Measurements from ENCODE around the gene CCDC50. TPM values are rescaled to one million over a fixed set of nuclear protein-coding genes. Genes with fewer than 3 reads are reported as not detected.

The CCDC50 gene
- total RNA-seq, 1 experiment from 2014 or later, result 47.8 TPM

DNA sequence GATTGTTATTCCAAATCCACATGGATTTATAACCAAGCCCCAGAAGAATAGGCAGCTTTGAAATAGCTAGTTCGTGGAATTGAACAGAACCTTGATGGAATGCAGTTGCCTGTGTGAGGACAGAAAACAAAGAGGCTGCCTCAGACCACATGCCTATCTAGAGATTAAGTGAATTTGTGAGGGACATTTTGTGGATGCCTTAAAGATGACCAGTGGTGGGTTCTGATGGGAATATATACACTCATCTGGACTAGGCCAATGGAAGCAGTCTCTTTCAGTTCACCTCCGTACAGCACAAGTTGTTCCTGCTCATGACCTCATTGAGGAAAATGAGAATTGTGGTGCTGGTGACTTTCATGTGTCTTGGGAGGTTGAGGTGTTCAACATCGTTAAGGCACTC lies 68.6 kb downstream of the CCDC50 start:
- TF ChIP-seq, protein P1, sequence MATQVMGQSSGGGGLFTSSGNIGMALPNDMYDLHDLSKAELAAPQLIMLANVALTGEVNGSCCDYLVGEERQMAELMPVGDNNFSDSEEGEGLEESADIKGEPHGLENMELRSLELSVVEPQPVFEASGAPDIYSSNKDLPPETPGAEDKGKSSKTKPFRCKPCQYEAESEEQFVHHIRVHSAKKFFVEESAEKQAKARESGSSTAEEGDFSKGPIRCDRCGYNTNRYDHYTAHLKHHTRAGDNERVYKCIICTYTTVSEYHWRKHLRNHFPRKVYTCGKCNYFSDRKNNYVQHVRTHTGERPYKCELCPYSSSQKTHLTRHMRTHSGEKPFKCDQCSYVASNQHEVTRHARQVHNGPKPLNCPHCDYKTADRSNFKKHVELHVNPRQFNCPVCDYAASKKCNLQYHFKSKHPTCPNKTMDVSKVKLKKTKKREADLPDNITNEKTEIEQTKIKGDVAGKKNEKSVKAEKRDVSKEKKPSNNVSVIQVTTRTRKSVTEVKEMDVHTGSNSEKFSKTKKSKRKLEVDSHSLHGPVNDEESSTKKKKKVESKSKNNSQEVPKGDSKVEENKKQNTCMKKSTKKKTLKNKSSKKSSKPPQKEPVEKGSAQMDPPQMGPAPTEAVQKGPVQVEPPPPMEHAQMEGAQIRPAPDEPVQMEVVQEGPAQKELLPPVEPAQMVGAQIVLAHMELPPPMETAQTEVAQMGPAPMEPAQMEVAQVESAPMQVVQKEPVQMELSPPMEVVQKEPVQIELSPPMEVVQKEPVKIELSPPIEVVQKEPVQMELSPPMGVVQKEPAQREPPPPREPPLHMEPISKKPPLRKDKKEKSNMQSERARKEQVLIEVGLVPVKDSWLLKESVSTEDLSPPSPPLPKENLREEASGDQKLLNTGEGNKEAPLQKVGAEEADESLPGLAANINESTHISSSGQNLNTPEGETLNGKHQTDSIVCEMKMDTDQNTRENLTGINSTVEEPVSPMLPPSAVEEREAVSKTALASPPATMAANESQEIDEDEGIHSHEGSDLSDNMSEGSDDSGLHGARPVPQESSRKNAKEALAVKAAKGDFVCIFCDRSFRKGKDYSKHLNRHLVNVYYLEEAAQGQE (IDR thresholded peaks at IDR 0.05; ENCODE audit: low read depth), result no peak
- TF ChIP-seq TCF7L2 (IDR thresholded peaks at IDR 0.05; ENCODE audit: borderline replicate concordance, extremely low read depth, insufficient read depth, insufficient read length) (no peak), JUND (IDR thresholded peaks at IDR 0.05) (no peak), SP1 (IDR thresholded peaks at IDR 0.05; ENCODE audit: low read depth) (no peak), ELF1 (IDR thresholded peaks at IDR 0.05; ENCODE audit: borderline replicate concordance, low read depth) (no peak)
- TF ChIP-seq, protein P2, sequence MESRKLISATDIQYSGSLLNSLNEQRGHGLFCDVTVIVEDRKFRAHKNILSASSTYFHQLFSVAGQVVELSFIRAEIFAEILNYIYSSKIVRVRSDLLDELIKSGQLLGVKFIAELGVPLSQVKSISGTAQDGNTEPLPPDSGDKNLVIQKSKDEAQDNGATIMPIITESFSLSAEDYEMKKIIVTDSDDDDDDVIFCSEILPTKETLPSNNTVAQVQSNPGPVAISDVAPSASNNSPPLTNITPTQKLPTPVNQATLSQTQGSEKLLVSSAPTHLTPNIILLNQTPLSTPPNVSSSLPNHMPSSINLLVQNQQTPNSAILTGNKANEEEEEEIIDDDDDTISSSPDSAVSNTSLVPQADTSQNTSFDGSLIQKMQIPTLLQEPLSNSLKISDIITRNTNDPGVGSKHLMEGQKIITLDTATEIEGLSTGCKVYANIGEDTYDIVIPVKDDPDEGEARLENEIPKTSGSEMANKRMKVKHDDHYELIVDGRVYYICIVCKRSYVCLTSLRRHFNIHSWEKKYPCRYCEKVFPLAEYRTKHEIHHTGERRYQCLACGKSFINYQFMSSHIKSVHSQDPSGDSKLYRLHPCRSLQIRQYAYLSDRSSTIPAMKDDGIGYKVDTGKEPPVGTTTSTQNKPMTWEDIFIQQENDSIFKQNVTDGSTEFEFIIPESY (IDR thresholded peaks at IDR 0.05; ENCODE audit: extremely low read depth, insufficient replicate concordance, low read length), result no peak
- TF ChIP-seq, protein P3, sequence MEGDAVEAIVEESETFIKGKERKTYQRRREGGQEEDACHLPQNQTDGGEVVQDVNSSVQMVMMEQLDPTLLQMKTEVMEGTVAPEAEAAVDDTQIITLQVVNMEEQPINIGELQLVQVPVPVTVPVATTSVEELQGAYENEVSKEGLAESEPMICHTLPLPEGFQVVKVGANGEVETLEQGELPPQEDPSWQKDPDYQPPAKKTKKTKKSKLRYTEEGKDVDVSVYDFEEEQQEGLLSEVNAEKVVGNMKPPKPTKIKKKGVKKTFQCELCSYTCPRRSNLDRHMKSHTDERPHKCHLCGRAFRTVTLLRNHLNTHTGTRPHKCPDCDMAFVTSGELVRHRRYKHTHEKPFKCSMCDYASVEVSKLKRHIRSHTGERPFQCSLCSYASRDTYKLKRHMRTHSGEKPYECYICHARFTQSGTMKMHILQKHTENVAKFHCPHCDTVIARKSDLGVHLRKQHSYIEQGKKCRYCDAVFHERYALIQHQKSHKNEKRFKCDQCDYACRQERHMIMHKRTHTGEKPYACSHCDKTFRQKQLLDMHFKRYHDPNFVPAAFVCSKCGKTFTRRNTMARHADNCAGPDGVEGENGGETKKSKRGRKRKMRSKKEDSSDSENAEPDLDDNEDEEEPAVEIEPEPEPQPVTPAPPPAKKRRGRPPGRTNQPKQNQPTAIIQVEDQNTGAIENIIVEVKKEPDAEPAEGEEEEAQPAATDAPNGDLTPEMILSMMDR (IDR thresholded peaks at IDR 0.05 in 2 of 3, conservative IDR thresholded peaks at IDR 0.05 in 1 of 3; ENCODE audit: borderline replicate concordance in 1 of 3, insufficient read depth in 1 of 3, low read depth in 2 of 3, low read length in 2 of 3), result no peak
- TF ChIP-seq, protein P4, sequence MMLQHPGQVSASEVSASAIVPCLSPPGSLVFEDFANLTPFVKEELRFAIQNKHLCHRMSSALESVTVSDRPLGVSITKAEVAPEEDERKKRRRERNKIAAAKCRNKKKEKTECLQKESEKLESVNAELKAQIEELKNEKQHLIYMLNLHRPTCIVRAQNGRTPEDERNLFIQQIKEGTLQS (IDR thresholded peaks at IDR 0.05), result no peak
- ChIA-PET RAD21 (ENCODE audit: low non-redundant PET in 1 of 2, low total read pairs in 2 of 2, uncharacterized antibody in 2 of 2, unreplicated experiment in 2 of 2) (no interaction called here), POLR2A (no interaction called here), CTCF (no interaction called here)
- BruUV-seq (replicated peaks), result no TSS peak
- Histone ChIP-seq H4K20me1 (ENCODE audit: insufficient read depth) (no peaks in the 10 kb centered on the region), H3K27ac (ENCODE audit: low read depth, low read length) (no peak overlapping the region), H3K9ac (ENCODE audit: low read length) (no peak overlapping the region), H3K4me2 (ENCODE audit: low read length) (no peak overlapping the region), H3K9me3 (ENCODE audit: control insufficient read depth in 1 of 2, insufficient read depth in 1 of 2, low read depth in 1 of 2, low read length in 2 of 2) (no peaks in the 10 kb centered on the region), H3K4me1 (ENCODE audit: control insufficient read depth in 1 of 2, insufficient read depth in 2 of 2, low read length in 2 of 2) (no peaks in the 10 kb centered on the region), H2AFZ (ENCODE audit: low read depth, low read length, poor library complexity, severe bottlenecking) (no peak overlapping the region), H3K4me3 (replicated peaks in 1 of 2; ENCODE audit: low read depth in 1 of 2, low read length in 2 of 2) (no peak overlapping the region), H3K36me3 (ENCODE audit: control insufficient read depth in 1 of 2, insufficient read depth in 2 of 2, low read length in 2 of 2) (no peaks in the 10 kb centered on the region; a peak in 1 of 4 replicates), H3K9me2 (ENCODE audit: insufficient read depth) (no peaks in the 10 kb centered on the region), H3K79me2 (ENCODE audit: insufficient read depth, low read length) (no peaks in the 10 kb centered on the region), H3K27me3 (ENCODE audit: insufficient read depth, low read length) (no peaks in the 10 kb centered on the region)
- ATAC-seq (no peak), DNase-seq (ENCODE audit: low read depth, low spot score) (no peak)
- intact Hi-C loops (cut with micrococcal nuclease), result no loop called here

All from HCT116 (cell line).